ENCODE data around the gene ZCRB1.

Gene ZCRB1

GRCh38 chr12:42288544-42288943 is 37.4 kb downstream of the ZCRB1 start:
- no peak for TF ChIP-seq CTCF (conservative IDR thresholded peaks at IDR 0.05; ENCODE audit: control insufficient read depth, insufficient read depth, low read depth, low read length)
- H3K4me3 ChIP-seq (ENCODE audit: control insufficient read depth, low read depth, low read length) = no peak overlapping the region

GRCh38 chr12:42286741-42287140 is 39.2 kb downstream of the ZCRB1 start:
- TF ChIP-seq CTCF (conservative IDR thresholded peaks at IDR 0.05; ENCODE audit: control insufficient read depth, insufficient read depth, low read depth, low read length) = no peak
- no peak for DNase-seq (ENCODE audit: low read depth)
- H3K4me3 ChIP-seq (ENCODE audit: control insufficient read depth, low read depth, low read length) = no peak overlapping the region

More at GRCh38 chr12:42288544-42288943, 37.4 kb downstream of the ZCRB1 start:
- no peak for DNase-seq (ENCODE audit: low read depth)

GRCh38 chr12:42285431-42285830 is 40.5 kb downstream of the ZCRB1 start:
- DNase-seq (ENCODE audit: low read depth) = no peak
- no peak for TF ChIP-seq CTCF (conservative IDR thresholded peaks at IDR 0.05; ENCODE audit: control insufficient read depth, insufficient read depth, low read depth, low read length)
- no peak overlapping the region for H3K4me3 ChIP-seq (ENCODE audit: control insufficient read depth, low read depth, low read length)

- DNase-seq (ENCODE audit: low read depth) = no peak
- no peak for TF ChIP-seq CTCF (conservative IDR thresholded peaks at IDR 0.05; ENCODE audit: control insufficient read depth, insufficient read depth, low read depth, low read length)
- H3K4me3 ChIP-seq (ENCODE audit: control insufficient read depth, low read depth, low read length) = no peak overlapping the region
Observed at GRCh38 chr12:42284876-42285275, 41.0 kb downstream of the ZCRB1 start.

GRCh38 chr12:42284157-42284556 is 41.7 kb downstream of the ZCRB1 start:
- TF ChIP-seq CTCF (conservative IDR thresholded peaks at IDR 0.05; ENCODE audit: control insufficient read depth, insufficient read depth, low read depth, low read length) = no peak
- no peak for DNase-seq (ENCODE audit: low read depth)
- no peak overlapping the region for H3K4me3 ChIP-seq (ENCODE audit: control insufficient read depth, low read depth, low read length)

GRCh38 chr12:42283739-42284138 is 42.2 kb downstream of the ZCRB1 start:
- H3K4me3 ChIP-seq (ENCODE audit: control insufficient read depth, low read depth, low read length) = no peak overlapping the region

More at GRCh38 chr12:42283739-42284138, 42.2 kb downstream of the ZCRB1 start:
- TF ChIP-seq CTCF (conservative IDR thresholded peaks at IDR 0.05; ENCODE audit: control insufficient read depth, insufficient read depth, low read depth, low read length) = no peak
- no peak for DNase-seq (ENCODE audit: low read depth)

All from fibroblast of mammary gland (primary cell).